NCI-H2107 treated with DMSO at 0.1 percent for 48 hours (cell line): ENCODE results near the gene NRAP.

Source experiments
- DNase-seq: peaks from one replicate; lab custom pipeline; 2025; ENCODE audit not compliant: unreplicated experiment; lab: John Stamatoyannopoulos, UW

NRAP gene

DNA sequence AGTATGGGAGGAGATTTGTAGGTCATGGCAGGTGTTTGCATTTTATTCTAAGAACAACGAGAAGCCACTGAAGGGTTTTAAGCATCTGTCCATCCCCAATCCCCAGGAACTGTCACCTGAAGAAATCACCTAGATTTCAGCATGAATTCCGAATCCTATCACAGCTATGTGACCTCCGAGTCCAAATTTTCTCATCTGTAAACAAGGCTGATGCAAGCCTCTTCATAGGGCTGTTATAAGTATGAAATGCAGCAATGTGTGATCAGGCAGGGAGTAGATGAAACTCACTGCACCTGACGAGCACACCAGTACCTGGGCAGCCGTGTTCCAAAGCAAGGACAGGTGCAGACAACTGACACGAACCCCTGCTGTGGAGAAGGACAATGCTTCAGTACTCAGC, 97.0 kb downstream of the NRAP start:
- peak; percentile 82 for DNase-seq

DNA sequence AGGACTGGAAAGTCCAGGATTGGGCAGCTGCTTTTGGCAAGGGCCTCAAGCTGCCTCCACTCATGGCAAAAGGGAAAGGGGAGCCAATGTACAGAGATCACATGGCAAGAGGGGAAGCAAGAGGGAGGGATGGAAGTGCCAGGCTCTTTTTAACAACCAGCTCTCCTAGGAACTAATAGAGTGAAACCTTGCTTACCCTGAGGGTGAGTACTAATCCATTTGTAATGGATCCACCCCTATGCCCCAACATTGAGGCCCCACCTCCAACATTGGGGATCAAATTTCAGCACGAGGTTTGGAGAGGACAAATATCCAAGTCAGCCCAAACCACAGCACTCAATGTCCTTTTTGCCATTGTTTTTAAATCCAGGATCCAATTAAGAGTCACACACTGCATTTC, 98.5 kb downstream of the NRAP start:
- peak; percentile 12 for DNase-seq

DNA sequence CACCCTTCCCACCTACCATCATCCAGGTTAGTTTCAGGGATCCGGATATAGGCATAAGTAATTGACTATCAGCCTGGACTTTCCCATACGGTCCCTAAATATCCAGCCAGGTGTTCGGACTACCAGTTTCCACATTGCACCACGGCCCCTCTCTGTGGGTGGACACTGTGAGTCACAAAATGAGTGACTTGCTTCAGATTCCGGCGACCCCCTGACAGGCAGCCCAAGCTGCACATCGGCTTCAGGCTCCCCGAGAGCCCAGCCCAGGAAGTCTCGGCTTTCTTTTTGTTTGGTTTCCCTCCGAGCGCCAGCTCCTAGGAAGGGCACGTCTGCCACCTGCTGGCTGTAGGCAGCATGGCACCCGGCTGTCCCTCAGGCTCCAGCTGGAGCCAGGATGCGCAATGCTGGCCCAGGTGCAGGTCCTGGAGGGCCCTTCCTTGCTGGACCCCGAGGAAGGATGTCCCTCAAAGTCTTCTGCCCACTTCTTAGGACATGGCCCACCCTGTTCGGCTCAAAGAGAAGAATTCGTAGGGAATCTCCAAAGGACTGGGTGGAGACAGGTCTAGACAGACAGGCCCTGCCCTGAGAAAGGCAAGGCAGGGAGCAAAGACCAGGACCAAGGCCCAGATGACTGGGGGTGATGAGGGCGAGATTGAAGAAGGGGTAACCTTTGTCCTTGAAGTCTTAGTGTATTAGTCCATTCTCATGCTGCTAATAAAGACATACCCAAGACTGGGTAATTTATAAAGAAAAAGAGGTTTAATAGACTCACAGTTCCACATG, 100.3 kb downstream of the NRAP start:
- peak; percentile 33 for DNase-seq

DNA sequence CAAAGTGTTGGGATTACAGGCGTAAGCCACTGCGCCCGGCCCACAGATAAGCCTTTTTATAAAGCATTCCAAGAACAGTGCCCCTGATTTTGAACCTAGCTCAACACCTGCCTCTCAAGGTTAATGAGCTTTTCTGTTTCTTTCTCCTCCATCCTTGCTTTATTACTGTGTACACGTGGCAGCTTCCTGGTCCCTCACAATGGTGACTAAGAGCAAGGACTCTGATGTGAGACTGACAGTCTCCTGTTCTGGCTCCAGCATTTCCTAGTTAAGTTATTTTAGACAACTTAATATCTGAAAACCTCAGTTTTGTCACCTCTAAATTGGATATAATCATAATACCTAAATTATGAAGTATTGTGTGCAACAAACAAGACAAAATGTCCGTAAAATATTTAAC, 101.1 kb downstream of the NRAP start:
- no peak for DNase-seq

DNA sequence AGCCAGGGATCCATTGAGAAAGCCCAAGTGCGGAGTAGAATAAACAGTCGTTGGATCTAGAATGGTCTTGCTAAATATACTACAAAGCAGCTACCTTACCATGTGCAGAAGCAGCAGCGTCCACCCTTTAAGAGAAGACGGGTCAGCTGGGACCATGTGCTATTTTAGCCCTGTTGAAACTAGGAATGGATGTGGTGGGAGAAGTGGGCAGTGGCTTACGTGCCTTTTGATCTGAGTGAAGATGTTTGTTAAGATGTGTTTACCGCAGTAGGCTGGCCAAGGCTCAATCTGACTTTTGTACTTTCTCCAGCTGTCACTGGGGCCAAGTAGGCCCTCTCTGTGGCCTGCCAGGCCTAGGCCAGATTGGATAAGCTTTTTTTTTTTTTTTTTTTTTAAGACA, 101.8 kb downstream of the NRAP start:
- DNase-seq = no peak

DNA sequence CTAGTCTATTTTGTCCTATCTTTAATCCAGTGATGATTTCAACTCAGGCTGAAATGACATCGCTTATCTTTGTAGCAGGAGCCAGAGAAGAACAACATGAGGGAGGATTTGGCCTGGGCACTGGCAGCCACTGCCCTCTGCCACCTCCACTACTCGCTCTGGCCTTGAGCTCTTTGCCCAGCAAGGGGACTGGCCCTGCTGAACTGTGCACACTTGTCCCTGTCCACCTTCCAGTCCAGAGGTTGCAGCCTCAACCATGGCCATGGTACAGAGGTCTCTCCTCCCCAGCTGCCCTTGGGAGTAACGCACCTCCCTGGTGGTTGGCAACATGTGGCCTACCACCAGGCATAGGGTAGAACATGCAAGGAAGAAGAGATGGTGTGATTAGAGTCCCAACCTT, 102.6 kb downstream of the NRAP start:
- no peak for DNase-seq

DNA sequence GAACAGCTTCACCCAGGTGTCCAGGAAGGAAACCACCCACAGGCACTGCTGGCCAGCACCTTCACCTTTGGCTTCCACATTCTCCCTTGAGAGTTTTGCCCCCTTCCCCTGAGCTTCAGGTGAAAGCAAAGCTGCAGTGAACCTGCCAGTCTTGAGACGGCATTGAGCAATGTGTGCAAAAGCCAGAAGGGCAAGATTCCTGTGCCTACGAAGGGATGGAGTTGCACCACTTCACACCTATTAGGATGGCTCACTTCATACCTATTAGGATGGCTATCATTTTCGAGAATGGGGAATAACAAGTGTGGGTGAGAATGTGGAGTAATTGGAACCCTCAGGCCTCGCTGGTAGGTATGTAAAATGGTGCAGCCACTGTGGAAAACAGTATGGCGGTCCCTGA, 103.8 kb downstream of the NRAP start:
- DNase-seq = no peak

DNA sequence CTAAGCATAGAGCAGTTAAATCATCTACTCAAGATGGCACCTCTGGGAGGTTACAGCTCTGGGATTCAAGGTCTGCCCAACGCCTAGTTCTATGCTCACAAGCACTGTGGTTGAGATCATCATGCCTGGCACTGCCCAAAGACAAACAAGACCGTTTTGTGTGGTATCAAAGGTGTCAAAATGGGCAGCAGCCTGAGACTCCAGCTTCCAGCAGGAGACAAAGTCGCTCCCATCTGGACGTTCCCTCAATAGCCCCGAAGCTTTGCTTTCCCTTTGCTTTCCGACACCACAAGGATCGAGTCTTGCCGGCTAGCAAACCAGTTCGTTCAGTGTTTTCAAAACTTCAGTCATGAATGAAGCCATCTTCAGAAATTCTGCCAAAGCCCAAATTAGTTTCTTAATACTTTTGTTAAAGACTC, 105.9 kb downstream of the NRAP start:
- DNase-seq = no peak

DNA sequence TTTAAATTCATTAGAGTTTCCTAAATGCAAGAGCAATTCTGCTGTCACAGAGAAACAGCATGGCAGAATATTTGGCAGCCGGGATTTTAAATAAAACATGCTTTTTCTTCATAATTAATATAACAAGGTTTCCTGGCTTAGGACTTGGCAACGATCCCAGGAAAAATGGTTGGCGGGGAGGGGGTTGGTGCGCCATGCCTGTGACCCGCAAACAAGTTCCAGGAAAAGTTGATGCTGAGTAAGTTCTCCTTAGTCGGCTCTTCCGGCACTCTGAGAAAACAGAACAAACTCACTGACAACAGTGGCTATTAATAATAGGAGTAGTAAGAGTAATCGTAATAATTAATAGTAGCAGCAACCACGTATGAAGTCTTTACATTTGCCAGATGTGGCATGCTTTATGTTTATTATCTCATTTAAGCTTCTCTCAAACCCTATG, 106.4 kb downstream of the NRAP start:
- DNase-seq = no peak

DNA sequence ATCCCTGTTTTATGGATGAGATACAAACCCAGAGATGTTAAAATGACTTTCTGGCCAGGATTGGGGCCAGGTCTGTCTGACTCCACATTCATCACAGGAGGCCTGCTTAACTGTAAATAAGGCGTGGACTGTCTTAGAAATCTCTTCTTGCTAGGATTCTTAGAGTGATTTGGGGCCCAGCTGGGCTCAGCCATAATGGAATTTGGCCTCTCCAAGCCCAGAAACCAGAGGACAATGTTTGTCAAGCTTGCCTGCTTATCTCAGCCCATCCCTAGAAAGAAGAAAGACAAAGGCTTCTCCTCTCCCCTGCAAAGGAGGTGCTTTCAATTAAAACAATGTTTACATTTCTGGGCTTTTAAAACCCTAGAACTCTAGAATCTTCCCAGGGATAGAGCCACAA, 108.1 kb downstream of the NRAP start:
- DNase-seq = no peak

DNA sequence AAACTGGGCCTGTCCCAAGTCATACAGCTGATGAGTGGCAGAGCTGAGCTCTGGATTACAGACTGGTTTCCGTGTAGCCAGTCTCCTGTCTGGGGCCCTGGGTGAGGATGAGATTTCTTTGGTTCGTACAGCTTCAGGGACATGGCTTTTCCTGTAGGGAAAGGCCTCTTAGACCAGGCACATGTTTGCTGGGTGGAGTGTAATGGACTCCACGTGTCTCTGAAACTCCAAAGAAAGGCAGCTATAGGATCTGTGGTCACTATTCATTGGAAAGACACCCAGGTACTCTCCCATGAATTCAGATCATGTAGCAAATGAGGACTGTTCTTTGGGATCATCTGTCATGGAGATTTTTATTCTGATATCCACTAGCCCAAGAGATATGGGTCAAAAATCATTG, 108.6 kb downstream of the NRAP start:
- no peak for DNase-seq

DNA sequence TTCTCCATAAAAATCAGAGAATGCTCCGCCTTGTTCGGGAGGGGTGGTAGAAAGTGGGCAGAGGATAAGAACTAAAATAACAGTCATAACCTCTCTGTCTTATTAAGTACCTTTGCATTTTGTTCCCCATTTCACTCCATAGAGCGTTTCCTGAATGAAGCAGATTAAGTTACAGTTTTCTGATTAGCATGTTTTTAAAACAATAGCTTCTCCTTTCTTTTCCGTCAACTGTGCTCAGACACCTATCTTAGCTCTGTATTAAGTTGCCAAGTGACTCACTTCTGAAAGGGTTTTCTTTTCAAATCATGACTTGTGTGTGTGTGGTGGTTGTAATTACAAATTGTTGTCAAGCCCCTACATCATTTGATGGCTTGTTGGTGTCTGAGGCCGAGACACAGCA, 109.6 kb downstream of the NRAP start:
- no peak for DNase-seq

DNA sequence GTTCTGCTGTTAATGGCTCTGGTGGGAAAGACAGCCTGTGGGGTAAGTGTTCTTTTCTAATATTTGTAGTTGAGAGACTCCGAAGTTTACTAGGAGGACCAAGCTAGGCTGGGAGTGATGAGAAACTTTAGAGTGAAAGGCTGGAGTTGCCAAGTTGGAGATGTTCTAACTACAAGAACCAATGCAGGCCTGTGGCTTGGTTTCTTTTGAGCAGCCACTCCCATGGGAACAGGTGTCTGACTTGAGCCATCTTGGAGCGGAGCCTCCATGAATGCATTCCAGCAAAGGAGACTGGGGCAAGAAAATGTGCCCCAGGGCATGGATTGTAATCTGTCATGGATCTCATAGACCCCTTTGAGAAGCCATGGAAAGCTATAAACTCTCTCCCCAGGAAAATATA, 110.7 kb downstream of the NRAP start:
- DNase-seq = no peak

DNA sequence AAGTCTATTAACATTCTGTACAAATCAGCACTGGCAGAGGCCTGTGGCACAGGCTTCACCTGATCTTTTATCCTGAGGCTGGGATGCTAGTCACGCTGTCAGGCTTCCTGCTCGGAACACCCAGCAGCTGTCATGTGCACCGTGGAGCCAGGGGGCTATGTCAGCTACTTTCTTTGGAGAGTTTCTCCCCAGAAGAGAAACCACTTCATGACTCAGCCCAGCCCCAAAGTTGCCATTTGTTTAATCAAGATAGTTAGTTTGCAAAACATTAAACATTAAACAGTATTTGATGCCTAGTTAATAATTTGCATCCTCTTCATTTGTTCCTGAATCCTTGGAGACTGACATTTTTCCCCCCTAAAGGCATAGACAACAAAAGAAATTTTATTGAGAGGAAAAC, 111.1 kb downstream of the NRAP start, which contains the start of gene HABP2:
TSS of gene HABP2 (plus strand) at position 353 of the 400 bp plus-strand sequence. CDS start 69 bp downstream, outside the sequence.
- no peak for DNase-seq

DNA sequence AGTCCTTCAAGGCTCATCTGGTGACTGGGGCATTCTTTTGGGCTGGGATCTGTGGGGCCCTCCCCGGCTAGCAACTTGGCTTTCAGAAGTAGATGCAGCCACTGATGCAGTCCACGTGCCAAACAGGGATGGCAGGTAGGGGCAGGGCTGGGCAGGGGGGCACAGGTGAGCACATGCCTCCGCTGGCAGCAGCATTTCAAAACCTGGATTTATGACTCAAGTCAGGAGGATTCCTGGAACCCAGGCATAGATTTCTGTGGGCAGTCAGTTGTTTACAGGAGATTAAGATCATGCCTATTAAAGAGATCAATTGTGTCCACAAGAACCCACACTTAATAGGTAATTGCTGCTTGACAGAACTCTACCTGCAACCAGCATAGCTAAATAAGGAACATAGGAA, 111.8 kb downstream of the NRAP start:
- DNase-seq = no peak

DNA sequence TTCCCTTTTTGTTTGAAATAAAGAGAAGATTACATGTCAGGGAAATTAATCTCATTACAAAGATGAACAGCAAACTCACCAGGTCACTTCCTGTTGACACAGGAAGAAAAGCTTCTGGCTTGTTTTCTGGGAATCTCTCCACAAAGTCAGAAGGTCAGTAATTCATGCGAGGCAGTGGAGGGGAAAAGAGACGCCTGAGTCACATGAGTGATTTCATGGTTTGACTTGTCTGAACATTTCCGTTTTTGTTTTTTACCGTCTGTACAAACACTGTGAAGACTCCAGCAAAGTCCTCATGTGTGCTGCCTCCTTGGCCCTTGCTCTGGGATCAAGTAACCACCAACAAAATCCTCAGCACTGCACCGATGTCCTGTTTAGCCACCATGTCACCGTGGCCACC, 113.5 kb downstream of the NRAP start:
- no peak for DNase-seq

DNA sequence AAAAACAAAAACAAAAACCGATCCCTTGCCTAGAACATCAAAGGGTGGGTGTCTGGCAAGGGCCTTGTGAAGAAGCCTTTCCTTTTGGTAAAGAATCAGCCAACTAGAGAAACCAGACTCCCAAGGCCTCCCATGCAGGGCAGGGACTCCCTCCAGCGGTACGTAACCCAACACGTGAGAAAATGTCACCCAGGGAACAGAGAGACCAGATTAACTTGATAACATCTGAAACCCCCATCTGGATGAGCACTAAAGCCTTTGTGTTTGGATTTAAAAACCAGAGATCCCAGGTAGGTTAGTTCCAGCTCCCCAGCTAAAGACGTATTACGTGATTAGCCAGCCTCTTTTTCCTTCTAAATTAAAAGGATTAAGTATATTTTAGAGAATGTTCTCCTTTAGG, 114.0 kb downstream of the NRAP start:
- no peak for DNase-seq

DNA sequence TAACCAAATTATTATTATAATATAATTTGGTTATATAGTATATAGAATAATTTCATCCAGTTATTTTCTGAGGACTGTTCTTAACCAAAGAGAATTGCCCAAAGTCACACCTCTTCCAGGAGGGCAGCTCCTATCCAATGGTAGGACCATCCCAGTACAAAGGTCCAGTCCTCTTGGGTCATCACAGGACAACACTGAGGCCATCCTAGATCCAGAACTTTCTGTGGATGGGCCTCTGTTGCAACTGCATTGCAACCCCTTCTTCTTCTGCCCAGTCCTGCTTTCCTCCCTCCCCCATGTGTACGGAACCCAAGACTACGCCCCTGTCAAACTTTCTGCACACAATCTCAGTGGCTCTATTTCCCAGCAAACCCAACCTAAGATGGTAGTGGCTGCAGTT, 116.4 kb downstream of the NRAP start:
- DNase-seq = no peak

DNA sequence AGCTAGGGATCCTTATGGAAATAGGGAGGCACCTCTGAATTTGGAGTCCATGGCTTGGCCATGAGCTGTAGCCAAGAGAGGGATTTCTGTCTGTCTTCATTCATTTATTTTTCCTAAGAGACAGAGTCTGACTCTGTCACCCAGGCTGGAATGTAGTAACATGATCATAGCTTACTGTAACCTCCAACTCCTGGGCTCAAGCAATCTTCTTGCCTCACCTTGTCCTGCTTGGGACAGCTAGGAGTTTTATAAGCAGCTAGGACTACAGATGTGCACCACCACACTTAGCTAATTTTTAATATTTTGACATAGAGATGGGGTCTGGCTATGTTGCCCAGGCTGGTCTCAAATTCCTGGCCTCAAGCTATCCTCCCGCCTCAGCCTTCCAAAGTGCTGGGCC, 119.4 kb downstream of the NRAP start:
- DNase-seq = no peak

DNA sequence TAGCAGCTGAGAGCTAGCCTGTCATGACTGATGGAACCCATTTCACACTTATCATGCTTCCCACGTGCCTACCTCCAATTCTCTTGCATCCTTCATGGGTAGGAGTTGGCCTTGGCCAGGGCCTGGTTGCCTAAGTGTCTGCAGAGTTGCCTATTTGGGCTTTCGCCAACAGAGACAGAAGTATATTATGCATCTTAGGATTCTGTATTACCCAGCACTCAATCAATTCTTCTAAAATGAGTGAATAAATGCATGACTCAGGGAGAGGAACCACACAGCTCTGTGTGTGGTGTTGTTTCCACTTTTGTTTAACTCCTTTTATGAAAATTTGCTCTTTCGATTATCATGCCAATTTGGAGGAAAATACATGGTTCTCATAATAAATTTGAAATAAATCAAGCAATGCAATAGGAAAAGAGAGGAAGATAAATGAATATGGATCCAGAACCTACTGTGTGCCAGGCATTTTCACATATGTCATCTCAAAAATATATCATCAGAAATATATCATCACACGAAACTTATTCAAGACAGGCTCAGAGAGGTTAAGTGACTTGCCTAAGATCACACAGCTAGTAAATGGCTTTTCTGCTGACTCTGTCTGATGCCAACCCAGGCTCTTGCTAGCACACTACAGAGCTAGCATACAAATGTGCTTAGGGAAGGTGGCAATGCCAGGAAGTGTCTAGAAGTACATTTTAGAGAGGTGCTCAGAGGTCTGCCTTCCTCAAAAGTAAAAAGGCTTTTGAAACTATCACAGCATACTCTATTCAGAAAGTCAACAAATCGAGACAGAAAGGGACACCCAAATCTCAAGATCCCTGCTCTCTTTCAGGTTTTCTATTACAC, 120.5 kb downstream of the NRAP start:
- no peak for DNase-seq

DNA sequence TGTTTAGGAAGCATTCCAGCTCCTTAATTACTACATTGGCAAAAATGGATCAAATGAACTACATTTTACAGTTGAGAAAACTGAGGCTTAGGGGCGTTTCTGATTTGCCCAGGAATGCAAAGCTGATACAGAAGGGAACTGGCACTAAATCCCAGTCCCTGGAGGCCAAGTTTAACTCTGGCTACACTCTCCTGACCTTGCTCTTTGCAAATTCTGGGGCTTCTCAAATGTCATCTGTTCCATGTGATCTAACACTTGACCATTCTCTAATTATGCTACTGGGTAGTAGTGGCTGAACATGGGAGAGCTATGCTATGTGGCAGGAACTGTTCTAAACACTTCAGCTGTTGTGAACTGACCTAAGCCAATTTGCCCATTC, 122.3 kb downstream of the NRAP start:
- DNase-seq = no peak

DNA sequence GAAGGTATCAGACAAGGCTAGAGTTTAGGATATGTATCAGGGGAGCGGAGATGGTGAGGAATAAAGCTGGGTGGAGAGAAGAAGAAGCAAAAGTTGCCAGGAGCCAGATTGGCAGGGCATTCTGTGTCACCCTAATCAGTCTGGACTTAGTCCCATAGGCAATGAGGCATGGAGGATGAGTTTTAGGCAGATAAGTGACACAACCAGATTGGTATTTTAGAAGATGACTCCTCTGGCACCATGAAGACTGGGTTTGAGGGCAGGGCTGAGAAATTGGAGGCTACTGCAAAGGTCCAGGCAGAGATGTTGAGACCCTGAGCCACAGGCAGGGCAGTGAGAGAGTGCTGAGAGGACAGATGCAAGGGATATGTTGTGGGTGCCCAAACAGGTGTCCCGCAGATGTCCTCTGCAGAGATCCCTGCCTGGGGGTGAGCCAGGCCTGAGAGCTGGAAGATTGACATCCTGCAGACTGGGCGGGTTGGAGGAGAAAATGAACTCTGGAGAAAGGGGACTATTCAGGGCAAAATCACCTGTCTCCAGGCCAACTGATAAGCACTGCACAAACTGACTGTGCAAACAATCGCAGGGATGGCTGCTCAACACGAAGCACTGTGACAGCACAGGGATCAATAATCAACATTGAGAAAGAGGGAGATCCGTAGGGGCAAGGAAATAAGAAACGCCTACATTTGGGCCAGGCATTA, 122.8 kb downstream of the NRAP start:
- no peak for DNase-seq
